Neural cell (in vitro differentiated cells): ENCODE data around the gene IGSF21. TPM values are rescaled to one million over a fixed set of nuclear protein-coding genes. Genes with fewer than 3 reads are reported as not detected.
"Not testable (repeated sequence)": the region's sequence is repeated elsewhere in the genome, so short reads cannot be mapped to it uniquely, and the experiment has no call there.

Source experiments
- H2AFZ ChIP-seq: fragments of 200-600, 300-800 bp; sonication (generic), shearing (Covaris generic); 2 replicates; pipeline ENCODE4 v1.6.0; 2014; ENCODE audit warnings: low read depth, mild to moderate bottlenecking, antibody characterized with exemption, low read length, moderate library complexity
- H3F3A ChIP-seq: fragments of 200-600 bp; shearing (Covaris generic); 2 replicates; pipeline ENCODE4 v1.6.1; 2016; ENCODE audit warnings: mild to moderate bottlenecking, moderate library complexity, mixed read lengths, antibody characterized with exemption, low read length; ENCODE audit not compliant: insufficient read depth, poor library complexity, severe bottlenecking
- H3K27ac ChIP-seq: fragments of 200-600, 300-800 bp; sonication (generic), shearing (Covaris generic); 2 replicates; pipeline ENCODE4 v1.5.1; 2014; ENCODE audit warnings: mild to moderate bottlenecking, low read length, moderate library complexity
- H3K27me3 ChIP-seq: fragments of 300-800, 200-600 bp; sonication (generic), shearing (Covaris generic); 2 replicates; pipeline ENCODE4 v1.6.0; 2014; ENCODE audit warnings: mild to moderate bottlenecking, low read depth, low read length, moderate library complexity; ENCODE audit not compliant: insufficient read depth
- H3K36me3 ChIP-seq: fragments of 300-800, 200-600 bp; sonication (generic), shearing (Covaris generic); 2 replicates; pipeline ENCODE4 v1.5.1; 2014; ENCODE audit warnings: mild to moderate bottlenecking, antibody characterized with exemption, low read length, moderate library complexity; ENCODE audit not compliant: insufficient read depth
- H3K4me2 ChIP-seq: fragments of 300-800, 200-600 bp; sonication (generic), shearing (Covaris generic); 2 replicates; pipeline ENCODE4 v1.6.0; 2014; ENCODE audit warnings: mild to moderate bottlenecking, low read length
- H3K4me3 ChIP-seq: fragments of 300-800, 200-600 bp; sonication (generic), shearing (Covaris generic); 2 replicates; pipeline ENCODE4 v1.5.1; 2014; ENCODE audit warnings: mild to moderate bottlenecking, low read length, moderate library complexity
- H3K79me2 ChIP-seq: fragments of 200-600 bp; shearing (Covaris generic); replicated peaks from 2 replicates; pipeline ENCODE4 v1.6.0; 2014; ENCODE audit warnings: mild to moderate bottlenecking, low read length, moderate library complexity; ENCODE audit not compliant: insufficient read depth
- H3K9ac ChIP-seq: fragments of 300-800, 200-600 bp; sonication (generic), shearing (Covaris generic); 2 replicates; pipeline ENCODE4 v1.6.1; 2016; ENCODE audit warnings: mild to moderate bottlenecking, low read length, mixed read lengths
- H3K9me2 ChIP-seq: fragments of 200-600 bp; shearing (Covaris generic); 2 replicates; pipeline ENCODE4 v1.6.1; 2016; ENCODE audit warnings: mild to moderate bottlenecking, low read length, mixed read lengths; ENCODE audit not compliant: insufficient read depth
- H3K9me3 ChIP-seq: fragments of 200-600, 300-800 bp; sonication (generic), shearing (Covaris generic); 2 replicates; pipeline ENCODE4 v1.6.1; 2016; ENCODE audit warnings: mild to moderate bottlenecking, mixed run types, low read length, moderate library complexity, mixed read lengths
- H4K20me1 ChIP-seq: fragments of 200-600 bp; shearing (Covaris generic); 2 replicates; pipeline ENCODE4 v1.6.1; 2016; ENCODE audit warnings: mild to moderate bottlenecking, mixed run types; ENCODE audit not compliant: insufficient read depth
- EP300 ChIP-seq: fragments of 450-650 bp; conservative IDR thresholded peaks from 2 replicates; pipeline ENCODE4 v1.6.1; 2014; ENCODE audit warnings: antibody characterized with exemption, mild to moderate bottlenecking, moderate library complexity; ENCODE audit not compliant: poor library complexity, severe bottlenecking
- EZH2 ChIP-seq: fragments of 200-600, 300-800 bp; shearing (Covaris generic), sonication (generic); IDR thresholded peaks from 2 replicates; pipeline ENCODE4 v1.6.1; 2014; ENCODE audit warnings: antibody characterized with exemption, low read length, borderline replicate concordance, mild to moderate bottlenecking; ENCODE audit not compliant: insufficient read depth, poor library complexity, severe bottlenecking
- MXI1 ChIP-seq: fragments of 450-650 bp; conservative IDR thresholded peaks from 2 replicates; pipeline ENCODE4 v1.6.1; 2014; ENCODE audit warnings: antibody characterized with exemption, mild to moderate bottlenecking; ENCODE audit not compliant: poor library complexity, severe bottlenecking
- POLR2AphosphoS5 ChIP-seq: IDR thresholded peaks from 2 replicates; pipeline ENCODE4 v1.6.1; 2012
- RAD21 ChIP-seq: fragments of 450-650 bp; conservative IDR thresholded peaks from 2 replicates; pipeline ENCODE4 v1.6.1; 2014; ENCODE audit warnings: antibody characterized with exemption, mild to moderate bottlenecking, moderate library complexity
- SMC3 ChIP-seq: fragments of 450-650 bp; conservative IDR thresholded peaks from 2 replicates; pipeline ENCODE4 v1.6.1; 2014; ENCODE audit warnings: antibody characterized with exemption, mild to moderate bottlenecking, moderate library complexity; ENCODE audit not compliant: poor library complexity
- TAF1 ChIP-seq: IDR thresholded peaks from 2 replicates; pipeline ENCODE4 v1.6.1; 2012; ENCODE audit warnings: low read depth
- polyA plus RNA-seq: library from polyadenylated mRNA; depleted of rRNA; stranded (reverse); fragments of >200 nt; gene quantifications from 2 replicates; pipeline ENCODE4 v1.2.3, GENCODE V29; 2014
- TF ChIP-seq, protein P1 (sequence below): fragments of 450-650 bp; IDR thresholded peaks from 2 replicates; pipeline ENCODE4 v1.5.1; 2014; ENCODE audit warnings: antibody characterized with exemption, mild to moderate bottlenecking, moderate library complexity; ENCODE audit not compliant: poor library complexity, severe bottlenecking
- TF ChIP-seq, protein P2 (sequence below): IDR thresholded peaks from 2 replicates; pipeline ENCODE4 v1.6.1; 2012; ENCODE audit warnings: borderline replicate concordance

Gene IGSF21
- polyA plus RNA-seq, 1 donor from 2014 or later, result 2.4 TPM

DNA sequence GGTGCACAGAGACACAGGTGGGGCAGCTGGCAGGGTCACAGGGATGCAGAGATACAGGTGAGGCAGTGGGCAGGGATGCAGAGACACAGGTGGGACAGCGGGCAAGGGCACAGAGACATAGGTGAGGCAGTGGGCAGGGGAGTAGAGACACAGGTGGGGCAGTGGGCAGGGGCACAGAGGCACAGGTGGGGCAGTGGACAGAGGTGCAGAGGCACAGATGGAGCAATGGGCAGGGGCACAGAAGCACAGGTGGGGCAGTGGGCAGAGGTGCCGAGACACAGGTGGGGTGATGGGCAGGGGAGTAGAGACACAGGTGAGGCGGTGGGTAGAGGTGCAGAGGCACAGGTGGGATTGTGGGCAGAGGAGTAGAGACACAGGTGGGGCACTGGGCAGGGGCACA lies 255.8 kb downstream of the IGSF21 start:
- Histone ChIP-seq H3K27me3 (no peaks in the 10 kb centered on the region), H3K36me3 (no peaks in the 10 kb centered on the region), H3K9me2 (no peaks in the 10 kb centered on the region), H4K20me1 (no peaks in the 10 kb centered on the region), H3K9ac (no peak overlapping the region), H3K4me3 (no peak overlapping the region), H3F3A (no peaks in the 10 kb centered on the region), H3K9me3 (peaks cover 3% of the 10 kb centered on the region), H3K79me2 (no peaks in the 10 kb centered on the region), H2AFZ (no peak overlapping the region), H3K27ac (no peak overlapping the region), H3K4me2 (no peak overlapping the region)
- TF ChIP-seq POLR2AphosphoS5 (no peak), RAD21 (no peak), MXI1 (no peak), SMC3 (no peak), EZH2 (no peak), EP300 (no peak), TAF1 (no peak)
- TF ChIP-seq, protein P1, sequence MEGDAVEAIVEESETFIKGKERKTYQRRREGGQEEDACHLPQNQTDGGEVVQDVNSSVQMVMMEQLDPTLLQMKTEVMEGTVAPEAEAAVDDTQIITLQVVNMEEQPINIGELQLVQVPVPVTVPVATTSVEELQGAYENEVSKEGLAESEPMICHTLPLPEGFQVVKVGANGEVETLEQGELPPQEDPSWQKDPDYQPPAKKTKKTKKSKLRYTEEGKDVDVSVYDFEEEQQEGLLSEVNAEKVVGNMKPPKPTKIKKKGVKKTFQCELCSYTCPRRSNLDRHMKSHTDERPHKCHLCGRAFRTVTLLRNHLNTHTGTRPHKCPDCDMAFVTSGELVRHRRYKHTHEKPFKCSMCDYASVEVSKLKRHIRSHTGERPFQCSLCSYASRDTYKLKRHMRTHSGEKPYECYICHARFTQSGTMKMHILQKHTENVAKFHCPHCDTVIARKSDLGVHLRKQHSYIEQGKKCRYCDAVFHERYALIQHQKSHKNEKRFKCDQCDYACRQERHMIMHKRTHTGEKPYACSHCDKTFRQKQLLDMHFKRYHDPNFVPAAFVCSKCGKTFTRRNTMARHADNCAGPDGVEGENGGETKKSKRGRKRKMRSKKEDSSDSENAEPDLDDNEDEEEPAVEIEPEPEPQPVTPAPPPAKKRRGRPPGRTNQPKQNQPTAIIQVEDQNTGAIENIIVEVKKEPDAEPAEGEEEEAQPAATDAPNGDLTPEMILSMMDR, result no peak
- TF ChIP-seq, protein P2, sequence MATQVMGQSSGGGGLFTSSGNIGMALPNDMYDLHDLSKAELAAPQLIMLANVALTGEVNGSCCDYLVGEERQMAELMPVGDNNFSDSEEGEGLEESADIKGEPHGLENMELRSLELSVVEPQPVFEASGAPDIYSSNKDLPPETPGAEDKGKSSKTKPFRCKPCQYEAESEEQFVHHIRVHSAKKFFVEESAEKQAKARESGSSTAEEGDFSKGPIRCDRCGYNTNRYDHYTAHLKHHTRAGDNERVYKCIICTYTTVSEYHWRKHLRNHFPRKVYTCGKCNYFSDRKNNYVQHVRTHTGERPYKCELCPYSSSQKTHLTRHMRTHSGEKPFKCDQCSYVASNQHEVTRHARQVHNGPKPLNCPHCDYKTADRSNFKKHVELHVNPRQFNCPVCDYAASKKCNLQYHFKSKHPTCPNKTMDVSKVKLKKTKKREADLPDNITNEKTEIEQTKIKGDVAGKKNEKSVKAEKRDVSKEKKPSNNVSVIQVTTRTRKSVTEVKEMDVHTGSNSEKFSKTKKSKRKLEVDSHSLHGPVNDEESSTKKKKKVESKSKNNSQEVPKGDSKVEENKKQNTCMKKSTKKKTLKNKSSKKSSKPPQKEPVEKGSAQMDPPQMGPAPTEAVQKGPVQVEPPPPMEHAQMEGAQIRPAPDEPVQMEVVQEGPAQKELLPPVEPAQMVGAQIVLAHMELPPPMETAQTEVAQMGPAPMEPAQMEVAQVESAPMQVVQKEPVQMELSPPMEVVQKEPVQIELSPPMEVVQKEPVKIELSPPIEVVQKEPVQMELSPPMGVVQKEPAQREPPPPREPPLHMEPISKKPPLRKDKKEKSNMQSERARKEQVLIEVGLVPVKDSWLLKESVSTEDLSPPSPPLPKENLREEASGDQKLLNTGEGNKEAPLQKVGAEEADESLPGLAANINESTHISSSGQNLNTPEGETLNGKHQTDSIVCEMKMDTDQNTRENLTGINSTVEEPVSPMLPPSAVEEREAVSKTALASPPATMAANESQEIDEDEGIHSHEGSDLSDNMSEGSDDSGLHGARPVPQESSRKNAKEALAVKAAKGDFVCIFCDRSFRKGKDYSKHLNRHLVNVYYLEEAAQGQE, result no peak

DNA sequence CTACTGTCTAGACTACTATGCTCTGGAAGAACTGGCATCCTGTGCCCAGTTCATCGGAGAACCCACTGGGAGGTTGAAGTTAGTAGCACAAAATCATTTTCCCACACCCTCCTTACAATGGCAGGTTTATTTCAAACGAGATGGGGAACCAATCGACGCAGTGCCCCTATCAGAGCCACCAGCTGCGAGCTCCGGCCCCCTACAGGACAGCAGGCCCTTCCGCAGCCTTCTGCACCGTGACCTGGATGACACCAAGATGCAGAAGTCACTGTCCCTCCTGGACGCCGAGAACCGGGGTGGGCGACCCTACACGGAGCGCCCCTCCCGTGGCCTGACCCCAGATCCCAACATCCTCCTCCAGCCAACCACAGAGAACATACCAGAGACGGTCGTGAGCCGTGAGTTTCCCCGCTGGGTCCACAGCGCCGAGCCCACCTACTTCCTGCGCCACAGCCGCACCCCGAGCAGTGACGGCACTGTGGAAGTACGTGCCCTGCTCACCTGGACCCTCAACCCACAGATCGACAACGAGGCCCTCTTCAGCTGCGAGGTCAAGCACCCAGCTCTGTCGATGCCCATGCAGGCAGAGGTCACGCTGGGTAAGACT lies 257.6 kb downstream of the IGSF21 start:
- no peak for TF ChIP-seq MXI1
- TF ChIP-seq, protein P2, result no peak
- TF ChIP-seq SMC3, result no peak
- no peak for TF ChIP-seq EZH2
- TF ChIP-seq TAF1, result no peak
- no peak for TF ChIP-seq RAD21
- TF ChIP-seq EP300, result no peak
- TF ChIP-seq, protein P1, result no peak
- TF ChIP-seq POLR2AphosphoS5, result no peak
- Histone ChIP-seq H3K9me2 (no peaks in the 10 kb centered on the region), H3F3A (no peaks in the 10 kb centered on the region), H3K9ac (no peak overlapping the region), H3K9me3 (peaks cover 3% of the 10 kb centered on the region), H4K20me1 (no peaks in the 10 kb centered on the region), H3K36me3 (no peaks in the 10 kb centered on the region), H2AFZ (no peak overlapping the region), H3K27ac (no peak overlapping the region), H3K4me3 (no peak overlapping the region), H3K79me2 (no peaks in the 10 kb centered on the region), H3K27me3 (no peaks in the 10 kb centered on the region), H3K4me2 (no peak overlapping the region)

DNA sequence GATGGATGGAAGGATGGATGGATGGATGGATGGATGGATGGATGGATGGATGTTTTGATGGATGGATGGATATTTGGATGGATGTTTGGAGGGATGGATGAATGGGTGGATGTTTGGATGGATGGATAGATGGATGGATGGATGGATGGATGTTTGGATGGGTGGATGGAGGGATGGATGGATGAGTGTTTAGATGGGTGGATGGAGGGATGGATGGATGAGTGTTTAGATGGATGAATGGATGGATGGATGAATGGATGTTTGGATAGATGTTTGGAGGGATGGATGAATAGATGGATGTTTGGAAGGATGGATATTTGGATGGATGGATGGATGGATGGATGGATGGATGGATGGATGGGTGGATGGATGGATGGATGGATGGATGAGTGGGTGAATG lies 264.9 kb downstream of the IGSF21 start:
- not testable (repeated sequence) for H3K4me2 ChIP-seq

More for the DNA sequence above, 264.9 kb downstream of the IGSF21 start:
- H3K36me3 ChIP-seq, H3K27me3 ChIP-seq, H3K79me2 ChIP-seq, H4K20me1 ChIP-seq, H3K4me3 ChIP-seq, H3K9me2 ChIP-seq, H3K9me3 ChIP-seq, H2AFZ ChIP-seq, H3K9ac ChIP-seq, H3F3A ChIP-seq, H3K27ac ChIP-seq: not testable (repeated sequence)
